Retinal pigment epithelial cell (primary cell): ENCODE measurements around the gene CTXND1.

Source experiments
- DNase-seq: peaks from one replicate; pipeline ENCODE4 v3.0.0-alpha.2; 2010; ENCODE audit warnings: low read depth
- H3K4me3 ChIP-seq: 2 replicates; pipeline ENCODE4 v1.5.1; 2011; ENCODE audit warnings: mild to moderate bottlenecking, low read length, control low read depth, moderate library complexity
- CTCF ChIP-seq: conservative IDR thresholded peaks from 2 replicates; pipeline ENCODE4 v1.5.1; 2011; ENCODE audit warnings: low read depth, low read length, control low read depth, inconsistent platforms

Gene CTXND1

GRCh38 chr15:80151148-80151547, 100.9 kb downstream of the CTXND1 start:
- no peak for DNase-seq
- TF ChIP-seq CTCF, result no peak
- no peak overlapping the region for H3K4me3 ChIP-seq
